GM12873 (cell line): Measurements from ENCODE around the gene NPY.

Experiments used
- CTCF ChIP-seq: IDR thresholded peaks from 2 replicates; pipeline ENCODE4 v1.5.1; 2012; ENCODE audit warnings: low read depth, mild to moderate bottlenecking, moderate library complexity, low read length, control low read depth; ENCODE audit not compliant: insufficient read depth; ENCODE audit errors: missing control alignments

Gene NPY

GRCh38 chr7:24283897-24284698 lies at the start of gene NPY:
NPY (plus strand) TSS chr7:24284190; CDS start chr7:24285241, 1,051 bp downstream.
- TF ChIP-seq CTCF: no peak

GRCh38 chr7:24239260-24239659 lies 44.7 kb upstream of the NPY start:
- TF ChIP-seq CTCF: no peak

GRCh38 chr7:24241206-24241605 lies 42.8 kb upstream of the NPY start:
- TF ChIP-seq CTCF: no peak

GRCh38 chr7:24244554-24244953 lies 39.4 kb upstream of the NPY start:
- TF ChIP-seq CTCF: no peak

GRCh38 chr7:24245362-24245761 lies 38.6 kb upstream of the NPY start:
- TF ChIP-seq CTCF: no peak

GRCh38 chr7:24249266-24249665 lies 34.7 kb upstream of the NPY start:
- TF ChIP-seq CTCF: no peak

- TF ChIP-seq CTCF: no peak
These were observed 32.4 kb upstream of the NPY start for GRCh38 chr7:24251568-24251967.
